IPS-18c (cell line): ENCODE data around the gene CFDP1.

Experiments used
- H3K4me3 ChIP-seq: 2 replicates; pipeline ENCODE4 v1.7.0; 2013; ENCODE audit warnings: low read depth, mild to moderate bottlenecking, low read length, moderate library complexity; ENCODE audit not compliant: insufficient read depth
- H3K9me3 ChIP-seq: one replicate; pipeline ENCODE4 v1.6.1; 2013; ENCODE audit warnings: mild to moderate bottlenecking, low read length, moderate library complexity; ENCODE audit not compliant: control insufficient read depth, insufficient read depth

The CFDP1 gene

DNA sequence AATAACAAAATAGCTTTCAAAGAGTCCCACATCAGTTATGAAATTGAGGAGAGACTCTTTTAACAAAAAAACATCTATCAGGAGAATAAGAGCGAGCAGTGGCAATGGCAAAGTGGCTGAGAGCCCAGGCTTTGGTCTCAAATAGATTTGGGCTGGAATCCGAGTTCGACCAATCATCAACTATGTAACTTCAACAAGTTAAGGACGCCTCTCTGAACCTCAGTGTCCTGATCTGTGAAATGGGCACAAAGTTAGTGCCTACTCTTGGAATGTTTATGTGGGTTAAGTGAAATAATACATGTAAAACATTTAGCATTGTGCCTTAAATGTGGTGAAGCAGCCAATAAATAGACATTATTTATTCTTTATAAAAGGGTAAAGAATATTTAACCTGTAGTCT is 45.4 kb downstream of the CFDP1 start:
- no peaks in the 10 kb centered on the region for H3K9me3 ChIP-seq
- H3K4me3 ChIP-seq, result no peak overlapping the region

DNA sequence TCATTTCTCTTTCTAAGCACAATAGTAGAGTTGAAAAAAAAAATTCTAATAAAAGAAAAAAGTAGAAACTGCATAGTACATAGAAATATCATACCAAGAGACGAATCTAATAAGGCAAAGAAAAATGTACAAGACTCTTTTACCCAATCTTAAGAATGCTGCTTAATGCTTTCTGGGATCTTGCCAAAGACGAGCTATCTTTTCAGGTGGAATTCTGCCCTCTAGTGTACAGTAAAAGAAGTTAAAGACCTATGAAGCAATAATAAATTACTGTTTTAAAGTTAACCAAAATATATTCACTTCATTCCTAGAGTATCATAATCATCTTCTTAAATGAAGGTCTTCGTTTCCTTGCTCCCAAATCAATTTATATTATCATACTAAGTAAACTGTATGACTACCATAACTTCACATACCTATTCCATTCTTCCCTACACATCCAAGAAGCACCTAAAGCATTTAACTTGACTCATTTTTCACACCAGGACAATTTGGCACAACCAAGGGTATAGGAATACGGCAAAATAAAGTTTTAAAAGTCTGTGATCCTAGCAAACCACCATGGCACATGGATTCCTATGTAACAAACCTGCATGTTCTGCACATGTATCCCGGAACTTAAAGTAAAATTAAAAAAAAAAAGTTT is 47.7 kb downstream of the CFDP1 start:
- no peak overlapping the region for H3K4me3 ChIP-seq
- no peaks in the 10 kb centered on the region for H3K9me3 ChIP-seq

DNA sequence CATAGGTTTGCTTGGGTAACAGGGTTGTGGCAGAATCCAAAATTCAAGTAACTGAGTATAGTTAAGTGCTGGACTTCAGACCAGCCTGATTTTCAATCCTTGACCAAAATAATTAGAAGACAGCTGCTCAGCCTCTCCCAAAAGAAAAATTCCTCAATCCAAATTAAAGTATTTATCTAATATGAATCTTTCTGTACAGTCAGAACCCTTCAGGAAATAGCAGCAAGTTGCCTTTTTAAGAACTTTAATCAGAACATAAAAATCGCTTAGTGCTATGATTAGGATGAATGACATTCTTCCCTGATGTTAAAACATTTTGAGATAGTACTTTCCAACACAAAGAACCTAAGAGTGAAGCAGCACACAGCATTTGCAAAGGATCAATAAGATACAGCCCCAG is 50.2 kb downstream of the CFDP1 start:
- Histone ChIP-seq H3K9me3 (no peaks in the 10 kb centered on the region), H3K4me3 (no peak overlapping the region)

DNA sequence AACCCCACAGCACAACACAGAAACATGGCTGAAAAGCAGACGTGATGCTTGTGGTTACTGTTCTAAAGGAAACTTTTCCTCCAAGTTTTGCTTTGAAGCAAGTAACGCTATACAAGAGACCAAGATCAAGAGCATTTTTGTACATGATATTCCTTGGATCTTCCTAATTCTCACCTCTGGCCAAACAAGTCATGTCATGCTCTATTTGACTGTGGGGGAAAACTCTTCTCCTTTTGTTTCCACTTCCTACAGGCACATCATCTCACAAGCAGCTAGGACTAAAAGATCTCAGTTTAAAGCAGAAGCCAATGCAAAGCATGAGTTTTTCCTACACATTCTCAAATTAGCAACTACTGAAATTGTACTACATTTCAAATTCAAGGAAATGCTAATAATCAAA is 50.7 kb downstream of the CFDP1 start:
- Histone ChIP-seq H3K9me3 (no peaks in the 10 kb centered on the region), H3K4me3 (no peak overlapping the region)

DNA sequence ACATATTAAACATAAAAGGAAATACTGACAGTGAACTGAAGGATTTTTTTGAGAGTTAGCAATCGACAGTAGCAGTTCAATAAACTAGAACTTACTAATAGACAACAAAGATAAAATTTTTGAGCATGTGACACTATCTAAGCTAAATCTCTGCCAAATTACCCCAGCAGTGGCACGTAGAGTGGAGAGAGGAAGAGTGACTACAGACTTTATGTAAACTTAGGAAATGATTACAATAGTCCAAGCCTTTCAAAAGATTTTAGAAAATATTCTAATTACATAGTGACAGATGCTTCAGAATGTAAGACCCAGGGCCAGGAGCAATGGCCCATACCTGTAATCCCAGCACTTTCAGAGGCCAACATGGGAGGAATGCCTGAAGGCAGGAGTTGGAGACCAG is 52.4 kb downstream of the CFDP1 start:
- Histone ChIP-seq H3K4me3 (no peak overlapping the region), H3K9me3 (no peaks in the 10 kb centered on the region)

DNA sequence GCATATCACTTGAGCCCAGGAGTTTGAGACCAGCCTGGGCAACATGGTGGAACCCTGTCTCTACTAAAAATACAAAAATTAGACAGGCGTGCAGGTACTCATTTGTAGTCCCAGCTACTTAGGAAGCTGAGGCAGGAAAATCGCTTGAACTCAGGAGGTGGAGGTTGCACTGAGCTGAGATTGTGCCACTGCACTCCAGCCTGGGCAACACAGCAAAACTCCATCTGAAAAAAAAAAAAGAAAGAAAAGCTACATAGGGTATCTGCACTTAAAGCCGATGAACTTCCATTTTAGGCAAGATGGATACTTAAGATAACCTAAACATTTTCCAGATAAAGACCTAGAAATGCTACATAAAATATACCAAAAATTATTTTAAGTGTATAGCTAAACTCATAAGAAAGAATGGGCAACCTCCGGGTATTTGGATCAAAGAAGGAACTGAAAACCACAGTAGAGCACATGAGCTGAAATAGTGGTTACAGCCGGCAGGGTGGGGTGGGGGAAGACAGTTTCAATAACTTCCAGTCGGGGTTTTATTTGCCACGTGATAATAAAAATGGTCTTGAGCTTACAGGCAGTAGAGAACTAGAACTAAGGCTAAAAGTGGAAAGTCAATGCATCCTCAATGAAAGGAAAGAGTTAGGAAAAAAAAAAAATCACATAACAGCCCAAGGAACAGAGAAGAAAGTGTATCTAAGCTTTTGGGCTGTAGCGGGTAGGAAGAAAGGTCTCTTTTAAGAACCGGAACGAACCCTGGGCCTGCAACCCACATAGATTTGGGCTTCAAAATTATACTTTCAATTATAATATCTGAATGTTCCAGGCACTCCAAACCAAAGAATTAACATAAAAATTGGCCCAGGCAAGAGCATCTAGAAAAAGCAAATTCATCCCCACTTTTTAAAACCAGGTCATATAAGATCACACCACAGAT is 53.1 kb downstream of the CFDP1 start:
- Histone ChIP-seq H3K4me3 (no peak overlapping the region), H3K9me3 (no peaks in the 10 kb centered on the region)

DNA sequence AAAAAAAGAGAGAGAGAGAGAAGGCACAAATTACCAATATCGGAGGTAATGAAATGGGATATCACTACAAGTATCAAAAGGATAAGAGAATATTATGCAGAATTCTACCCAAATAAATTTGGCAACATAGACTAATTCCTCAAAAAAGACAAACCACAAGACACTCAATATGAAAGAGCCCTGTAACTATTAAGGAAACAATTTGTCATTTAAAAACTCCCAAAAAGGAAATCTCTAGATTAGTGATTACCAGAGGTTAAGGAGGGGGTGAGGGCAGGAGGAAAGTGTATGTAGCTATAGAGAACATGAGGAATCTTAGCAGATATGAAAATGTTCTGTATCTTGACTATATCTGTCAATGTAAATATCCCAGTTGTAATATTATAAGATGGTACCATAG is 54.0 kb downstream of the CFDP1 start:
- Histone ChIP-seq H3K9me3 (no peaks in the 10 kb centered on the region), H3K4me3 (no peak overlapping the region)

DNA sequence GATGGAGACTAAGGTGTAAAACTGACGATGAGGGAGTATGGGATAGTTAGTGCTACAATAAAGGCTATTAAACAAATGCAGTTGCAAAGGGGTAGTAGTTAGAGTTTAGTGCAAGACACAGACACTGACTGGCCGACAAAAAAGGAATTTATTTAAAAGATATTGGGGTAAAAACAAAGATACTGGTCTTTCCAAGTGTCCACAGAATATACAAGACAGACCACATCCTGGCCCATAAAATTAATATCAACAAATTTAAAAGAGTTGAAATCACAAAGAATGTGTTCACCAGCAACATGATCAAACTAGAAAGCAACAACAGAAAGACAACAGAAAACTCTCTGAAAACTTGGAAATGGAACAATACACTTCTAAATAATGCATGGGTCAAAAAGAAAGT is 54.7 kb downstream of the CFDP1 start:
- H3K9me3 ChIP-seq, result no peaks in the 10 kb centered on the region
- no peak overlapping the region for H3K4me3 ChIP-seq

DNA sequence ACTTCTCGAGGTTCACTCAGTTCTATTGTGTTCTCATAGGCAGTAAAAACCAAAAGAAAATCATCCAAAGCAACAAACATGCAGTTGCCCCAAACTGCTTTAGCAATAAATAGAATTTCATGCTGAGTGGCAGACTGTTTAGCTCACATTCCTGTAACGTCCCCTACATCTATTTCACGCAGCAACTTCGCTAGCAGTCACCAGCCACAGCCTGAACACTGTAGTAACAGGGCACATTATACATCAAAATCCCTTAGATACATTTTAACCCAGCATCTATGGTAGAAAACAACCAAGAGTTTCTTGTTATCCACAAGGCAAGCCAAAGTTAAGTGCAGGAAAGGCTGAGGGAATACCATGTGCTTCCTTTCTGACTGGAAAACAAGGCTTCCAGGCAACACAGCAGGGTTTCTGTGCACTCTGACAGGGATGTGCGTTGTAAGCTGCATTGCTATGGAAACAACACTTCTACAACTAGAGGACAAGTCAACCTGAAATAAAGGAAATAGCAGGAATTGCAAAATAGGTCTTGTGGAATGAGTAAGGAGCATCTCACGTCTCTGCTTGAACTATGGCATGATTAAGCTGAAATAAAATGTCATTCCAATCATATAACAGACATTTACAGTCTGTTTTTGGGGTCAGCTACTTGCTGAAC is 55.4 kb downstream of the CFDP1 start:
- H3K4me3 ChIP-seq, result no peak overlapping the region
- no peaks in the 10 kb centered on the region for H3K9me3 ChIP-seq

DNA sequence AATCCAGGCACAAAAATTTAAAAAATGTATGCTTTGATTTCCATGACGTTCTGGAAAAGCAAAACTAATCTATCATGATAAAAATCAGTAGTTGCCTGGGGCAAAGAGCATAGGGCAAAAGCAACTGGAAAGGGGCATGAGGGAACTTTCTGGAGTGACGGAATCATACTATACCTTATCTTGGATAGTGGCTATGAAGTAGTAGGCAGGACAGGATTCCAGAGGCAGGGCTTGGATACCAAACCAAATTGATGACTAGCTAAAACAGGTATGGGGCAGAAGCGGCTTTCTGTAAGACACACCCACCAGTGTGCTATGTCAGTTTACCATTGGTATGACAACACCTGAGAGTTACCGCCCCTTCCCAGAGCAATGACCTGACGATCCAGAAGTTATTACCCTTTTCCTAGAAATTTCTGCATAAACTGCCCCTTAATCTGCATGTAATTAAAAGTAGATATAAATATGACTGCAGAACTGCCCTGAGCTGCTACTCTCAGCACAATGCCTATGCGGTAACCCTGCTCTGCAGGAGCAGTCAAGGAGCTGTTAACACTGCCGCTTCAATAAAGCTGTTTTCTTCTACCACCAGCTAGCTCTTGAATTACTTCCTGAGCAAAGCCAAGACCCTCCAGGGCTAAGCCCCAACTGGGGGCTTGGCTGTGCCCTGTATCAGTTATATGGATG is 56.7 kb downstream of the CFDP1 start:
- no peak overlapping the region for H3K4me3 ChIP-seq
- no peaks in the 10 kb centered on the region for H3K9me3 ChIP-seq

DNA sequence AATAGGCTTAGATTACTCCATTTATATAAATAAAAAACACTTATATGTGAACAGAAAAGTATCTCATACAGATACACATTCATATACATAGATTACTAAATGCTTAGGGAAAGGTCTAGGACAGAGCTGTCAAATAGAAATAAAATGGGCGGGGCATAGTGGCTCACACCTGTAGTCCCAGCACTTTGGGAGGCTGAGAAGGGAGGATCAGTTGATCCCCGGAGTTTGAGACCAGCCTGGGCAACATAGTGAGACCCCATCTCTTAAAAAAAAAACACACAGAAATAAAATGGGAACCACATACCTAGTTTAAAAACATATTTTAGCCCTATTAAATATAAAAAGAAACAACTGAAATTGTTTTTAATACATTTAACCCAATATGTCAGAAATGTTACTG is 58.9 kb downstream of the CFDP1 start:
- Histone ChIP-seq H3K9me3 (no peaks in the 10 kb centered on the region), H3K4me3 (no peak overlapping the region)

DNA sequence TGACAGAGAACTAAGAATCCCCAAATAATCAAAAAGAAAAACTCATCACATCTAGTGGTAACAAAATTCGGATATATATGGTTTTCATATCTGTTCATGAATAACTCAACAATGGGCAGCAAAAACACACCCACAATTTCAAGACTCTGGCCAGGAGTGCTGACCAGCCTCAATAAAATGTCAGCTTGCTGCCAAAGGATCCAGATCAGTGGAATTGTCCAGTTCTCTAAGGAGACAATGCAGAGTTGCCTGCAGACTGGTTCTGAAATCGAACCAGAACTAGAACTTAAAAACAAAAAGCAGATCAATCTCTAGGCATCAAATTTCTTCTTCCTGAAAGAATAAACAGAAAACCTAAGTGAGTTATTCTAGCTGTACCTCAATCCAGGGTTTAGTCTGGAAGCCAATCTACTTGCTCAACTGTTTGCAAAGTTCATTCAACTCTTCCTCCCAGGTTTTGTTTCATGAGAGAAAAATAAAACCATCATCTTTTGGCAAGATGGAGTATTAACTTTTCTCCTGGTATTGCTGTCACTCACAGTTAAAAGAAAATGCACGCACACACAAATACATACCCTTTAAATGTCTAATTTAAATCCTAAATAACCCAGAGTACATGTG is 61.0 kb downstream of the CFDP1 start:
- H3K9me3 ChIP-seq, result no peaks in the 10 kb centered on the region
- no peak overlapping the region for H3K4me3 ChIP-seq

DNA sequence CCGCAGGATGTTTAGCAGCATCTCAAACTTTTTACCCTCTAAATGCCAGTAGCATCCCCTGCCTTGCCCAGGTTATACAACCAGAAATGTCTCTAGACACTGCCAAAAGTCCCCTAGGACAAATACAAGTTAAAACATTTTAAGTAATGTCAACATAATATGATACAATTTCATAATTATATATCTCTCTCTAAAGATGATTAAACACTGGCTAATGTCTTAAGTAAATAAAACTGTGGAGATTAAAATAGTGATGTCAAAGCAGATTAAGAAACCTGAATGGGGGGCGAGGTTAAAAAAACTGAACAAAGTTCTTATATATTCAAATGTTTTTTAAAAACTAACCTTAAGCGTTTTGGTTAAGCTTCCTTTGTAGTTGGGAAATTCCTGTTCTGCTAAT is 62.1 kb downstream of the CFDP1 start:
- H3K4me3 ChIP-seq, result no peak overlapping the region
- no peaks in the 10 kb centered on the region for H3K9me3 ChIP-seq

DNA sequence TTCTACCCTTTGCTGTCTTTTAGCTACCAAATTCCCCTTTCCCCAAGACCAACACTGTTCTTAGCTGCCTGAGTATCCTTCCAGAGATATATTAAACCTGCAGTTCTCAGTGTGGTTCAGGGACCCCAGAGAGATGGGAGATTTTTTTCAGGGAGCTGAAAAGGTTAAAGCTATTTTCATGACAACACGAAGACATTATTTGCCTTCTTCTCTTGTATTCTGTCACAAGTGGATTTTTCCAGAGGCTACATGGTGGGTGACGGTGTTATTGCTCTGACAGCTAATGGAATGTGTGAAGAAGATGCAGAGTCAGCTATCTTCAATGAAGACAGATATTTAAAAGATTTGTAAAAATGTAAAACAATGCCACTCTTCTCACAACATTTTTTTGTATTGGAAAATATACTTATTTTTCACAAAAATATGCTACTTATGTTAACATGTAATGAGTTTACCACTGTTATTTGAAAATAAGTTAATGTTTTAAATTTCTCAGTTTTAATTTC is 69.0 kb downstream of the CFDP1 start:
- no peak overlapping the region for H3K4me3 ChIP-seq

DNA sequence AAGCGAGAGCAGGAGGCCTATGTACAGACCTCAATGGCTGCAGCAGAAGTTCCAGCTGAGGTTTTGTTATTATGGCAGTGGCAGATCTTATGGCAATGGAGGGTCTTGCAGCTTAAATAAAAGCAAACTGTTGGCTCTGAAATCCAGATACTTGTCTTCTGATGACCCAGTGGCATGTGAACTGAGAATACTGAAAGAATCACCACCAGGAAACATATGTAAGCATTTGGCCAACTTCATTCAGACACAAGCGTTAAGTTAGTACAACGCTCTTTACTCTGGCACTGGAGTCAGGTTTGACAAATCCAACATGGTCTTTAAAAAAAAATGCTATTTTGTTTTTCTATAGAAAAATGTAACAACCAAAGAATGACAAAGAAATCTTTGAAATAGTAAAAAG is 70.5 kb downstream of the CFDP1 start:
- no peaks in the 10 kb centered on the region for H3K9me3 ChIP-seq
- no peak overlapping the region for H3K4me3 ChIP-seq

More for the DNA sequence above, 69.0 kb downstream of the CFDP1 start:
- H3K9me3 ChIP-seq, result no peaks in the 10 kb centered on the region

DNA sequence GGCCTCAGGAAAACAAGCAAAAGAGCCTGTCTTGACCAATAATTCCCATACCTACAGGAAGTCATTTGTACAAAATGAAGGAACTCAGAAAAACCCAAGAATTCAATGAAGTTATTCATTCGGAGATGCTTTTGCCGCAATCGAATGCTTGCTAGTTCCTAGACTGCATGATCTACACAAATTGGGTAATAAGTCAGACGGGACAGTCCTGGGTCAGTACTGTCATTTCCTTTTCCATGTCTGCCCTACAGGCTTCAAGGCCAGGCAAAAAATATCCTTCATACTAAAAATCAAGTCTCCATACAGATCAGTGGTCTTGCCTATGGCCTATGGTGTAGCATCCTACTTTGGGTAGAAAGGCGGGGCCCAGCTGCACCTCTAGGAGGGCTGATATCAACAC is 71.4 kb downstream of the CFDP1 start:
- H3K9me3 ChIP-seq, result no peaks in the 10 kb centered on the region
- H3K4me3 ChIP-seq, result no peak overlapping the region

DNA sequence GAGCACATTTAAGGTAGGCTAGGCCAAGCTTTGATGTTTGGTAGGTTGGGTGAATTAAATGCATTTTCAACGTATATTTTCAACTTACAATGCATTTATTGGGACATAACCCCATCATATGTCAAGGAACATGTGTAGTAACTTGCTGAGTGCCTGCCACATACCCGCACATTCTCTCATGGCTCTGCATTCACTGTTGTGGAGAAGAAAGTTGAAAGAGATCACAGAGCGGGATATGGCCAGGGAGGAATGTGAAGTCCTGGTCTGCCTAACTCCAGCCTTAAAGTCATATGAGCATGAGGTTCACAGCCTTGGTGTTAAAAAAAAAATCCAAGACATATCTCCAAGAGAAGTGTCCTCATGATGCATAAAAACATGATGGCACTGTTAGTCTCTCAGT is 79.1 kb downstream of the CFDP1 start:
- Histone ChIP-seq H3K9me3 (peaks cover 2% of the 10 kb centered on the region), H3K4me3 (no peak overlapping the region)
